H9 (cell line): ENCODE results near the gene MUC21. TPM values are rescaled to one million over a fixed set of nuclear protein-coding genes. Genes with fewer than 3 reads are reported as not detected.

Experiments
- DNase-seq: peaks from one replicate; pipeline ENCODE4 v3.0.0-alpha.2; 2017
- H2AFZ ChIP-seq: one replicate; pipeline ENCODE4 v1.6.1; 2013; ENCODE audit warnings: mild to moderate bottlenecking, low read length, control low read depth, moderate library complexity
- H2AK5ac ChIP-seq: 2 replicates; pipeline ENCODE4 v1.6.1; 2013; ENCODE audit warnings: low read length, control low read depth, mixed read lengths; ENCODE audit not compliant: insufficient read length
- H2BK120ac ChIP-seq: one replicate; pipeline ENCODE4 v1.6.1; 2013; ENCODE audit warnings: low read depth, mild to moderate bottlenecking, low read length, control low read depth, inconsistent platforms; ENCODE audit not compliant: poor library complexity, severe bottlenecking
- H2BK12ac ChIP-seq: 2 replicates; pipeline ENCODE4 v1.6.1; 2013; ENCODE audit warnings: low read length, control low read depth, mixed read lengths, low read depth; ENCODE audit not compliant: insufficient read length
- H2BK15ac ChIP-seq: 2 replicates; pipeline ENCODE4 v1.6.1; 2013; ENCODE audit warnings: low read depth, low read length, control low read depth
- H2BK20ac ChIP-seq: one replicate; pipeline ENCODE4 v1.6.1; 2013; ENCODE audit warnings: low read depth, mild to moderate bottlenecking, low read length, control low read depth, inconsistent platforms; ENCODE audit not compliant: poor library complexity, severe bottlenecking
- H2BK5ac ChIP-seq: 2 replicates; pipeline ENCODE4 v1.6.1; 2013; ENCODE audit warnings: low read length, control low read depth, mixed read lengths; ENCODE audit not compliant: insufficient read length
- H3K14ac ChIP-seq: 2 replicates; pipeline ENCODE4 v1.6.1; 2013; ENCODE audit warnings: low read length, control low read depth; ENCODE audit not compliant: insufficient read depth
- H3K18ac ChIP-seq: 2 replicates; pipeline ENCODE4 v1.6.1; 2013; ENCODE audit warnings: low read depth, mild to moderate bottlenecking, mixed read lengths, low read length, control low read depth; ENCODE audit not compliant: insufficient read length
- H3K23ac ChIP-seq: 2 replicates; pipeline ENCODE4 v1.6.1; 2013; ENCODE audit warnings: low read length, control low read depth, mixed read lengths, low read depth; ENCODE audit not compliant: insufficient read length
- H3K23me2 ChIP-seq: 2 replicates; pipeline ENCODE4 v1.6.1; 2013; ENCODE audit warnings: low read depth, mild to moderate bottlenecking, mixed read lengths, low read length, control low read depth; ENCODE audit not compliant: insufficient read length, poor library complexity, severe bottlenecking
- H3K27ac ChIP-seq: 2 replicates; pipeline ENCODE4 v1.5.1; 2013; ENCODE audit warnings: low read length, control low read depth, mixed read lengths, low read depth; ENCODE audit not compliant: insufficient read length
- H3K27me3 ChIP-seq: 2 replicates; pipeline ENCODE4 v1.6.1; 2013; ENCODE audit warnings: low read length, control low read depth, inconsistent platforms; ENCODE audit not compliant: insufficient read depth
- H3K4ac ChIP-seq: 2 replicates; pipeline ENCODE4 v1.6.1; 2013; ENCODE audit warnings: low read depth, mild to moderate bottlenecking, control low read depth, inconsistent platforms, low read length, moderate library complexity
- H3K4me1 ChIP-seq: 2 replicates; pipeline ENCODE4 v1.6.1; 2013; ENCODE audit warnings: low read length, control low read depth, inconsistent platforms; ENCODE audit not compliant: insufficient read depth
- H3K4me2 ChIP-seq: 2 replicates; pipeline ENCODE4 v1.6.1; 2013; ENCODE audit warnings: low read length, control low read depth, mixed read lengths; ENCODE audit not compliant: insufficient read length, insufficient read depth
- H3K56ac ChIP-seq: 2 replicates; pipeline ENCODE4 v1.6.1; 2013; ENCODE audit warnings: low read depth, mild to moderate bottlenecking, mixed read lengths, low read length, control low read depth; ENCODE audit not compliant: insufficient read length
- H3K79me1 ChIP-seq: 2 replicates; pipeline ENCODE4 v1.6.1; 2013; ENCODE audit warnings: low read depth, mild to moderate bottlenecking, moderate library complexity, low read length, control low read depth, inconsistent platforms; ENCODE audit not compliant: insufficient read depth, poor library complexity, severe bottlenecking
- H3K79me2 ChIP-seq: 2 replicates; pipeline ENCODE4 v1.6.1; 2013; ENCODE audit warnings: low read length, control low read depth, inconsistent platforms; ENCODE audit not compliant: insufficient read depth
- H3K9ac ChIP-seq: 2 replicates; pipeline ENCODE4 v1.6.1; 2013; ENCODE audit warnings: low read length, control low read depth, mixed read lengths; ENCODE audit not compliant: insufficient read length; ENCODE audit errors: extremely low read depth
- H3K9me3 ChIP-seq: one replicate; pipeline ENCODE4 v1.6.1; 2013; ENCODE audit warnings: low read depth, low read length, inconsistent platforms; ENCODE audit not compliant: control insufficient read depth
- H3T11ph ChIP-seq: one replicate; pipeline ENCODE4 v1.6.1; 2013; ENCODE audit warnings: mild to moderate bottlenecking, low read length, control low read depth, inconsistent platforms
- H4K20me1 ChIP-seq: one replicate; pipeline ENCODE4 v1.6.1; 2013; ENCODE audit not compliant: control insufficient read depth, insufficient read length, insufficient read depth
- H4K5ac ChIP-seq: 2 replicates; pipeline ENCODE4 v1.6.1; 2013; ENCODE audit warnings: low read depth, mild to moderate bottlenecking, mixed read lengths, low read length, control low read depth; ENCODE audit not compliant: insufficient read length
- H4K8ac ChIP-seq: replicated peaks from 2 replicates; pipeline ENCODE4 v1.6.1; 2013; ENCODE audit warnings: low read length, control low read depth, mixed read lengths, low read depth; ENCODE audit not compliant: insufficient read length
- H4K91ac ChIP-seq: 2 replicates; pipeline ENCODE4 v1.6.1; 2013; ENCODE audit warnings: low read depth, mild to moderate bottlenecking, moderate library complexity, mixed read lengths, low read length, control low read depth; ENCODE audit not compliant: insufficient read length
- H3K27ac Mint-ChIP-seq, 3 experiments: 2 replicates in 2 of 3; 3 replicates in 1 of 3; pipeline ENCODE4 v1.8.0; 2020 to 2021; ENCODE audit warnings: mixed read lengths in 3 of 3, mild to moderate bottlenecking in 1 of 3, moderate library complexity in 1 of 3
- H3K27me3 Mint-ChIP-seq: 2 replicates; pipeline ENCODE4 v1.8.0; 2021; ENCODE audit warnings: low read depth, mild to moderate bottlenecking, moderate library complexity, mixed read lengths
- H3K36me3 Mint-ChIP-seq, 3 experiments: 2 replicates in 2 of 3; 3 replicates in 1 of 3; pipeline ENCODE4 v1.8.0; 2020 to 2021; ENCODE audit warnings: low read depth in 3 of 3, mixed read lengths in 3 of 3; ENCODE audit not compliant: insufficient read depth in 1 of 3
- H3K4me1 Mint-ChIP-seq, 2 experiments: 2 replicates each; pipeline ENCODE4 v1.8.0; 2020; ENCODE audit warnings: mixed read lengths in 2 of 2
- H3K4me3 Mint-ChIP-seq, 2 experiments: 2 replicates in 1 of 2; 3 replicates in 1 of 2; pipeline ENCODE4 v1.8.0; 2020 to 2021; ENCODE audit warnings: mild to moderate bottlenecking in 2 of 2, mixed read lengths in 2 of 2, moderate library complexity in 1 of 2
- H3K9me3 Mint-ChIP-seq, 2 experiments: 2 replicates in 1 of 2; 3 replicates in 1 of 2; pipeline ENCODE4 v1.8.0; 2020; ENCODE audit warnings: mild to moderate bottlenecking in 2 of 2, mixed read lengths in 2 of 2, moderate library complexity in 1 of 2
- CTCF ChIP-seq: fragments of 200-600 bp; sonication (generic); conservative IDR thresholded peaks from 3 replicates; pipeline ENCODE4 v1.8.0; 2021; ENCODE audit warnings: antibody characterized with exemption, mild to moderate bottlenecking
- WGBS: extraction: QIAGEN DNeasy Blood & Tissue Kit; methylation state at CpG from one replicate; pipeline ENCODE4 v1.1.7; 2013; ENCODE audit warnings: missing lambda C conversion rate, low lambda C conversion rate, mixed read lengths; ENCODE audit not compliant: insufficient read length; ENCODE audit errors: extremely low coverage; 5-methylcytosine and 5-hydroxymethylcytosine counted together
- total RNA-seq: library from RNA; stranded (reverse); gene quantifications from 2 replicates; pipeline ENCODE4 v1.2.1, GENCODE V29; 2021

The MUC21 gene
- total RNA-seq, 1 experiment from 2014 or later, result not detected

GRCh38 chr6:31033075-31033474 lies 49.6 kb downstream of the MUC21 start:
- Histone ChIP-seq H4K5ac (no peak overlapping the region), H3K79me2 (no peaks in the 10 kb centered on the region), H3K18ac (no peak overlapping the region), H3K4ac (no peak overlapping the region), H3K14ac (no peak overlapping the region), H3T11ph (no peak overlapping the region), H3K9me3 (no peaks in the 10 kb centered on the region), H2AK5ac (no peak overlapping the region), H3K23ac (no peak overlapping the region), H2BK15ac (no peak overlapping the region), H3K79me1 (no peaks in the 10 kb centered on the region), H4K20me1 (no peaks in the 10 kb centered on the region), H3K27me3 (no peaks in the 10 kb centered on the region), H3K27ac (no peak overlapping the region), H2BK5ac (no peak overlapping the region), H4K91ac (no peak overlapping the region), H2BK120ac (no peak overlapping the region), H2BK12ac (no peak overlapping the region), H2AFZ (no peak overlapping the region), H3K4me1 (no peaks in the 10 kb centered on the region), H3K4me2 (no peak overlapping the region), H4K8ac (no peak overlapping the region), H3K56ac (no peak overlapping the region), H2BK20ac (no peak overlapping the region), H3K9ac (no peak overlapping the region), H3K23me2 (no peaks in the 10 kb centered on the region)
- Mint-ChIP-seq H3K36me3 (no peaks in the 10 kb centered on the region; a peak in 1 of 7 replicates), H3K9me3 (peaks cover 5 to 10% of the 10 kb centered on the region in 2 experiments; a peak in 4 of 5 replicates), H3K4me3 (no peak overlapping the region), H3K27ac (no peak overlapping the region), H3K4me1 (no peaks in the 10 kb centered on the region), H3K27me3 (peaks cover 14% of the 10 kb centered on the region)
- WGBS, result no CpG with 5 or more reads among the region's 4 CpGs
- no peak for DNase-seq
- TF ChIP-seq CTCF, result no peak
